ENCODE measurements around the gene LOX.

- TF ChIP-seq REST (IDR thresholded peaks at IDR 0.05; ENCODE audit: borderline replicate concordance) (no peak), CTCF (IDR thresholded peaks at IDR 0.05; ENCODE audit: poor library complexity, severe bottlenecking) (no peak), POLR2AphosphoS5 (IDR thresholded peaks at IDR 0.05) (no peak)
Measured at GRCh38 chr5:122064992-122065391, 13.1 kb downstream of the LOX start.

Data from neural cell (in vitro differentiated cells).